HepG2 (cell line): ENCODE measurements around the gene WIPF2. TPM values are rescaled to one million over a fixed set of nuclear protein-coding genes. Genes with fewer than 3 reads are reported as not detected.

Experiments used
- ELF3 ChIP-seq: IDR thresholded peaks from 2 replicates; pipeline ENCODE4 v1.6.1; 2016; ENCODE audit warnings: missing genetic modification reagents, missing compliant biosample characterization
- ELF4 ChIP-seq: sonication (generic); formaldehyde crosslinking; IDR thresholded peaks from 2 replicates; pipeline ENCODE4 v1.5.0; 2020; ENCODE audit warnings: missing genetic modification reagents, mild to moderate bottlenecking, moderate library complexity, borderline replicate concordance
- FOSL2 ChIP-seq: sonication (generic); formaldehyde crosslinking; IDR thresholded peaks from 2 replicates; pipeline ENCODE4 v1.4.0; 2020; ENCODE audit warnings: missing genetic modification reagents
- KMT2A ChIP-seq: sonication (generic); formaldehyde crosslinking; IDR thresholded peaks from 2 replicates; pipeline ENCODE4 v1.4.0; 2020; ENCODE audit warnings: missing genetic modification reagents
- MAZ ChIP-seq, 2 experiments: sonication (generic) in 1 of 2; formaldehyde crosslinking in 1 of 2; IDR thresholded peaks; 2 replicates each; pipeline versions ENCODE4 v1.5.0 to v1.6.1; 2012 to 2020; ENCODE audit warnings: low read depth in 2 of 2, mild to moderate bottlenecking in 2 of 2, borderline replicate concordance in 1 of 2, improper control_type of control experiment in 1 of 2, low read length in 1 of 2, missing genetic modification reagents in 1 of 2, moderate library complexity in 1 of 2
- NFE2L1 ChIP-seq: sonication (generic); formaldehyde crosslinking; IDR thresholded peaks from 2 replicates; pipeline ENCODE4 v1.4.0; 2020; ENCODE audit warnings: missing genetic modification reagents, mild to moderate bottlenecking, borderline replicate concordance
- NR2C2 ChIP-seq: sonication (generic); formaldehyde crosslinking; IDR thresholded peaks from 2 replicates; pipeline ENCODE4 v1.4.0; 2020; ENCODE audit warnings: missing genetic modification reagents, mild to moderate bottlenecking, moderate library complexity, borderline replicate concordance
- PCBP2 ChIP-seq: fragments of 200-400 bp; formaldehyde crosslinking; optimal IDR thresholded peaks from 2 replicates; pipeline ENCODE3; 2018; ENCODE audit warnings: low read length, low read depth; ENCODE audit not compliant: poor library complexity, severe bottlenecking
- RXRB ChIP-seq: IDR thresholded peaks from 2 replicates; pipeline ENCODE4 v1.6.1; 2016; ENCODE audit warnings: borderline replicate concordance, missing genetic modification reagents, missing compliant biosample characterization
- SALL1 ChIP-seq: sonication (generic); formaldehyde crosslinking; IDR thresholded peaks from 2 replicates; pipeline ENCODE4 v1.8.0; 2022; ENCODE audit warnings: mild to moderate bottlenecking, missing genetic modification reagents
- ZBTB20 ChIP-seq: sonication (generic); formaldehyde crosslinking; IDR thresholded peaks from 2 replicates; pipeline ENCODE4 v1.8.1; 2023; ENCODE audit warnings: missing genetic modification reagents, low read depth, mild to moderate bottlenecking, borderline replicate concordance
- ZMYM4 ChIP-seq: sonication (generic); formaldehyde crosslinking; IDR thresholded peaks from 2 replicates; pipeline ENCODE4 v1.8.1; 2023; ENCODE audit warnings: mild to moderate bottlenecking, missing genetic modification reagents
- ZNF160 ChIP-seq: sonication (generic); formaldehyde crosslinking; IDR thresholded peaks from 2 replicates; pipeline ENCODE4 v1.8.0; 2022; ENCODE audit warnings: mild to moderate bottlenecking, inconsistent platforms, missing genetic modification reagents
- ZNF530 ChIP-seq: sonication (generic); formaldehyde crosslinking; IDR thresholded peaks from 2 replicates; pipeline ENCODE4 v1.5.0; 2020; ENCODE audit warnings: low read depth, mild to moderate bottlenecking, missing genetic modification reagents
- ZNF558 ChIP-seq: sonication (generic); formaldehyde crosslinking; IDR thresholded peaks from 2 replicates; pipeline ENCODE4 v1.9.0; 2022; ENCODE audit warnings: mild to moderate bottlenecking, missing genetic modification reagents, borderline replicate concordance
- ZNF563 ChIP-seq: sonication (generic); formaldehyde crosslinking; IDR thresholded peaks from 2 replicates; pipeline ENCODE4 v1.8.0; 2022; ENCODE audit warnings: mild to moderate bottlenecking, moderate library complexity, missing genetic modification reagents
- ZNF605 ChIP-seq: sonication (generic); formaldehyde crosslinking; IDR thresholded peaks from 2 replicates; pipeline ENCODE4 v1.8.0; 2022; ENCODE audit warnings: mild to moderate bottlenecking, missing genetic modification reagents
- polyA plus RNA-seq, 8 experiments: library from polyadenylated mRNA; depleted of rRNA in 3 of 8; stranded (reverse) in 7 of 8; unstranded in 1 of 8; fragments of >200 nt; fragmentation: Illumina TruSeq in 4 of 8; extraction: Trizol in 4 of 8; gene quantifications; 2 replicates each; pipeline versions ENCODE4 v1.2.1 to v1.2.3, GENCODE V29; 2011 to 2016; ENCODE audit warnings: low read depth in 4 of 8, missing spikeins in 1 of 8, mixed read lengths in 1 of 8; ENCODE audit not compliant: insufficient read depth in 1 of 8
- total RNA-seq, 5 experiments: library from RNA; depleted of rRNA; stranded (reverse); fragments of >200 nt; fragmentation: Illumina TruSeq; extraction: Trizol; gene quantifications; 2 replicates each; pipeline ENCODE4 v1.2.3, GENCODE V29; 2016; ENCODE audit warnings: low read depth in 1 of 5
- TF ChIP-seq, protein P1 (sequence below): sonication (generic); formaldehyde crosslinking; IDR thresholded peaks from 2 replicates; pipeline ENCODE4 v1.4.0; 2020; ENCODE audit warnings: missing genetic modification reagents
- TF ChIP-seq, protein P2 (sequence below): sonication (generic); formaldehyde crosslinking; conservative IDR thresholded peaks from 2 replicates; pipeline ENCODE4 v1.8.0; 2022; ENCODE audit warnings: mild to moderate bottlenecking, moderate library complexity, missing genetic modification reagents
- TF ChIP-seq, protein P3 (sequence below): IDR thresholded peaks from 2 replicates; pipeline ENCODE4 v1.6.1; 2018; ENCODE audit warnings: missing genetic modification reagents

Gene WIPF2
- total and polyA plus RNA-seq, 2 of the 13 experiments (the other 11 are each of a cell fraction or from before 2014, with no cell fraction given), result 7.2 to 10.8 TPM

DNA sequence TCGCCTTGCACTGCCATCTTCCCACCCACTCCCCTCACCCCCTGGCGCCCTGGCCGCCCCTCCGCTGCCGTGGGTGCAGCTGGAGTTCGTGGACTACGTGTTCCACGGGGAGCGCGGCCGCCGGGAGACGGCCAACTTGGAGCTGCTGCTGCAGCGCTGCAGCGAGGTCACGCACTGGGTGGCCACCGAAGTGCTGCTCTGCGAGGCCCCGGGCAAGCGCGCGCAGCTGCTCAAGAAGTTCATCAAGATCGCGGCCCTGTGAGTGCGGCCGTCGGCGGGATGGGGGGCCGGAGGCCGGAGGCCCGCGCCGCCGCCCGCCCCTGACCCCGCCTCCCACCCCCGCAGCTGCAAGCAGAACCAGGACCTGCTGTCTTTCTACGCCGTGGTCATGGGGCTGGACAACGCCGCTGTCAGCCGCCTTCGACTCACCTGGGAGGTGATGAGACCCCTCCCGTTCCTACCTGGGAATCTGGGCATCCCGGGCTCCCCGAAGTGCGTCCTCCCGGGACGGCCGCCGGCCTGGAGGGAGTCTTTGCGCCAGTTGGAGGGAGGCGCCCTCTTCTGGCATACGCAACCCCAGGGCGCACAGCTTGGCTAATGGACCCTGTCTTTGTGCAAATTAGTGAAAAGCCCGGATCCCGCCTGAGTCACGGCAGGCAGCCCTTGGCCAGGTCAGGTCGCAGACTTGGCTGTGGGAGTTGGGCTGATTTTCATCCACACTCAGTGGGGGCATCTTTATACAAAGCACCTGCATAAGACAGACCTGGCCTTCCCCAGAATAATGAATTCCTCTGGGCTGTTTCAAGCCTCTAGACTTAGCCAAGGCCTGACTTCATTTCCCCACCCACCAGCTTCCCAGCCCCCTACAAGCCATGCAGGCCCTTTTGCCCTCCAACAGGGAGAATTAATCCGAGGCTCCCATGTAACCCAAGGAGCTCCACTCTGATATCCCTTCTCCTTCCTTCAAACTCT is 27.6 kb upstream of the WIPF2 start (continued):
- TF ChIP-seq ZNF530 (CRISPR knock-in tag) (no peak), NFE2L1 (CRISPR knock-in tag) (no peak), NR2C2 (CRISPR knock-in tag) (no peak), MAZ (IDR thresholded peaks at IDR 0.05; ENCODE audit: borderline replicate concordance, low read depth, low read length) (peak; percentile 59; the same call in 1 of the 2 replicates), MAZ (CRISPR knock-in tag; IDR thresholded peaks at IDR 0.05; ENCODE audit: low read depth) (peak; percentile 10; the same call in 1 of the 2 replicates), SALL1 (0 out of 2 replicates have a peak, but pooled peaks have one; percentile 70), KMT2A (CRISPR knock-in tag) (peak; percentile 59; the same call in 1 of the 2 replicates), FOSL2 (CRISPR knock-in tag) (0 out of 2 replicates have a peak, but pooled peaks have one; percentile 31), ZMYM4 (peak; percentile 63; the same call in 1 of the 2 replicates), ELF3 (CRISPR knock-in tag) (0 out of 2 replicates have a peak, but pooled peaks have one; percentile 20), PCBP2 (no peak), ZBTB20 (CRISPR knock-in tag) (peak; percentile 59), ELF4 (no peak), ZNF605 (no peak), RXRB (CRISPR knock-in tag) (peak; percentile 32; the same call in 1 of the 2 replicates), ZNF160 (CRISPR knock-in tag) (0 out of 2 replicates have a peak, but pooled peaks have one; percentile 17), ZNF563 (peak; percentile 65; the same call in 1 of the 2 replicates), ZNF558 (CRISPR knock-in tag) (peak; percentile 26; the same call in 1 of the 2 replicates)
- TF ChIP-seq, protein P1, sequence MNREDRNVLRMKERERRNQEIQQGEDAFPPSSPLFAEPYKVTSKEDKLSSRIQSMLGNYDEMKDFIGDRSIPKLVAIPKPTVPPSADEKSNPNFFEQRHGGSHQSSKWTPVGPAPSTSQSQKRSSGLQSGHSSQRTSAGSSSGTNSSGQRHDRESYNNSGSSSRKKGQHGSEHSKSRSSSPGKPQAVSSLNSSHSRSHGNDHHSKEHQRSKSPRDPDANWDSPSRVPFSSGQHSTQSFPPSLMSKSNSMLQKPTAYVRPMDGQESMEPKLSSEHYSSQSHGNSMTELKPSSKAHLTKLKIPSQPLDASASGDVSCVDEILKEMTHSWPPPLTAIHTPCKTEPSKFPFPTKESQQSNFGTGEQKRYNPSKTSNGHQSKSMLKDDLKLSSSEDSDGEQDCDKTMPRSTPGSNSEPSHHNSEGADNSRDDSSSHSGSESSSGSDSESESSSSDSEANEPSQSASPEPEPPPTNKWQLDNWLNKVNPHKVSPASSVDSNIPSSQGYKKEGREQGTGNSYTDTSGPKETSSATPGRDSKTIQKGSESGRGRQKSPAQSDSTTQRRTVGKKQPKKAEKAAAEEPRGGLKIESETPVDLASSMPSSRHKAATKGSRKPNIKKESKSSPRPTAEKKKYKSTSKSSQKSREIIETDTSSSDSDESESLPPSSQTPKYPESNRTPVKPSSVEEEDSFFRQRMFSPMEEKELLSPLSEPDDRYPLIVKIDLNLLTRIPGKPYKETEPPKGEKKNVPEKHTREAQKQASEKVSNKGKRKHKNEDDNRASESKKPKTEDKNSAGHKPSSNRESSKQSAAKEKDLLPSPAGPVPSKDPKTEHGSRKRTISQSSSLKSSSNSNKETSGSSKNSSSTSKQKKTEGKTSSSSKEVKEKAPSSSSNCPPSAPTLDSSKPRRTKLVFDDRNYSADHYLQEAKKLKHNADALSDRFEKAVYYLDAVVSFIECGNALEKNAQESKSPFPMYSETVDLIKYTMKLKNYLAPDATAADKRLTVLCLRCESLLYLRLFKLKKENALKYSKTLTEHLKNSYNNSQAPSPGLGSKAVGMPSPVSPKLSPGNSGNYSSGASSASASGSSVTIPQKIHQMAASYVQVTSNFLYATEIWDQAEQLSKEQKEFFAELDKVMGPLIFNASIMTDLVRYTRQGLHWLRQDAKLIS, result 0 out of 2 replicates have a peak, but pooled peaks have one; percentile 6
- TF ChIP-seq, protein P2, sequence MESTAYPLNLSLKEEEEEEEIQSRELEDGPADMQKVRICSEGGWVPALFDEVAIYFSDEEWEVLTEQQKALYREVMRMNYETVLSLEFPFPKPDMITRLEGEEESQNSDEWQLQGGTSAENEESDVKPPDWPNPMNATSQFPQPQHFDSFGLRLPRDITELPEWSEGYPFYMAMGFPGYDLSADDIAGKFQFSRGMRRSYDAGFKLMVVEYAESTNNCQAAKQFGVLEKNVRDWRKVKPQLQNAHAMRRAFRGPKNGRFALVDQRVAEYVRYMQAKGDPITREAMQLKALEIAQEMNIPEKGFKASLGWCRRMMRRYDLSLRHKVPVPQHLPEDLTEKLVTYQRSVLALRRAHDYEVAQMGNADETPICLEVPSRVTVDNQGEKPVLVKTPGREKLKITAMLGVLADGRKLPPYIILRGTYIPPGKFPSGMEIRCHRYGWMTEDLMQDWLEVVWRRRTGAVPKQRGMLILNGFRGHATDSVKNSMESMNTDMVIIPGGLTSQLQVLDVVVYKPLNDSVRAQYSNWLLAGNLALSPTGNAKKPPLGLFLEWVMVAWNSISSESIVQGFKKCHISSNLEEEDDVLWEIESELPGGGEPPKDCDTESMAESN (CRISPR knock-in tag), result peak; percentile 35; the same call in 1 of the 2 replicates
- TF ChIP-seq, protein P3, sequence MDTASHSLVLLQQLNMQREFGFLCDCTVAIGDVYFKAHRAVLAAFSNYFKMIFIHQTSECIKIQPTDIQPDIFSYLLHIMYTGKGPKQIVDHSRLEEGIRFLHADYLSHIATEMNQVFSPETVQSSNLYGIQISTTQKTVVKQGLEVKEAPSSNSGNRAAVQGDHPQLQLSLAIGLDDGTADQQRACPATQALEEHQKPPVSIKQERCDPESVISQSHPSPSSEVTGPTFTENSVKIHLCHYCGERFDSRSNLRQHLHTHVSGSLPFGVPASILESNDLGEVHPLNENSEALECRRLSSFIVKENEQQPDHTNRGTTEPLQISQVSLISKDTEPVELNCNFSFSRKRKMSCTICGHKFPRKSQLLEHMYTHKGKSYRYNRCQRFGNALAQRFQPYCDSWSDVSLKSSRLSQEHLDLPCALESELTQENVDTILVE (CRISPR knock-in tag), result peak; percentile 51; the same call in 1 of the 2 replicates
